ENCODE data around the gene CYP11A1.

Gene CYP11A1

DNA sequence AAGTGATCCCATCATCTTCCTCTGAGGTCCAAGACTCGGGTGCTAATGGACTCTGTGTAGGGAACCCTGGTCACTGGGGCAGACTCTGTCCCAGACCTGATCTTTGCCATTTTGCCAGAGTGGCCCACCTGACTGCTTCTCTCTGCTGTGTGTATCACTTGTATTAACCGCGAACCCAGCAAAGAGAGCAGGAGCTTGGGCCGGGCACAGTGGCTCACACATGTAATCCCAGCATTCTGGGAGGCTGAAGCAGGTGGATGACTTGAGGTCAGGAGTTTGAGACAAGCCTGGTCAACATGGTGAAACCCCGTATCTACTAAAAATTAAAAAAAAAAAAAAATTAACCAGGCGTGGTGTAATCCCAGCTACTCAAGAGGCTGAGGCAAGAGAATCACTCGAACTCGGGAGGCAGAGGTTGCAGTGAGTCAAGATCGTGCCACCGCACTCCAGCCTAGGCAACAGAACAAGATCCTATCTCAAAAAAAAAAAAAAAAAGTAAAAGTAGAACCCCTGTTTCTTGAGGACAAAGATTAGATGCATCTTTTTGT, 32.9 kb upstream of the CYP11A1 start:
- H4K8ac ChIP-seq (ENCODE audit: low read depth, low read length), result no peak overlapping the region
- H2BK120ac ChIP-seq (ENCODE audit: insufficient read depth, low read length, poor library complexity), result no peak overlapping the region

GRCh38 chr15:74399511-74400312, 32.3 kb upstream of the CYP11A1 start:
- H4K12ac ChIP-seq (ENCODE audit: low read depth, low read length), result no peak overlapping the region
- peak overlapping the region; percentile 32 for H2AK5ac ChIP-seq (ENCODE audit: low read length)
- no peaks in the 10 kb centered on the region for H3K36me3 ChIP-seq (ENCODE audit: control insufficient read depth in 1 of 2, insufficient read depth in 2 of 2, low read length in 2 of 2)
- peaks cover 8% of the 10 kb centered on the region for H3K9me3 ChIP-seq (ENCODE audit: insufficient read depth, low read depth, low read length)
- peak in 1 of 2 donors; percentile 59 for DNase-seq
- peaks cover 4% of the 10 kb centered on the region for H3K79me2 ChIP-seq (ENCODE audit: control insufficient read depth, insufficient read depth, low read length, poor library complexity)
- peaks cover 27 to 34% of the 10 kb centered on the region in 2 experiments for H3K4me1 ChIP-seq (ENCODE audit: control insufficient read depth in 1 of 2, insufficient read depth in 2 of 2, low read length in 2 of 2)
- no peak overlapping the region for H3K9ac ChIP-seq (ENCODE audit: low read length)
- H2BK5ac ChIP-seq (ENCODE audit: low read depth, low read length, poor library complexity), result no peak overlapping the region
- WGBS (ENCODE audit: extremely low coverage, insufficient coverage, insufficient read length), result no CpG with 5 or more reads among the region's 5 CpGs
- H3K27ac ChIP-seq (ENCODE audit: low read depth, low read length), result no peak overlapping the region
- H3K14ac ChIP-seq (ENCODE audit: low read length), result peak overlapping the region; percentile 24
- peaks cover 24% of the 10 kb centered on the region for H3K79me1 ChIP-seq (ENCODE audit: low read length)
- peak overlapping the region; percentile 13 for H2AFZ ChIP-seq (ENCODE audit: insufficient read depth, low read length, poor library complexity)
- H3K27me3 ChIP-seq (ENCODE audit: insufficient read depth, low read length), result no peaks in the 10 kb centered on the region
- peak overlapping the region; percentile 42 for H3K18ac ChIP-seq (ENCODE audit: low read length)
- H3K4ac ChIP-seq (ENCODE audit: low read depth, low read length), result no peak overlapping the region
- peak overlapping the region; percentile 64 for H4K91ac ChIP-seq (ENCODE audit: low read depth, low read length)
- no peak overlapping the region for H3K4me2 ChIP-seq (ENCODE audit: low read length)
- no peak overlapping the region for H3K23ac ChIP-seq (ENCODE audit: low read length)
- H4K8ac ChIP-seq (ENCODE audit: low read depth, low read length), result no peak overlapping the region
- no peak overlapping the region for H3K4me3 ChIP-seq (ENCODE audit: low read depth, low read length)
- H2BK12ac ChIP-seq (ENCODE audit: low read length), result peak overlapping the region; percentile 55
- peak overlapping the region; percentile 30 for H2BK120ac ChIP-seq (ENCODE audit: insufficient read depth, low read length, poor library complexity)

More for the DNA sequence above, 32.9 kb upstream of the CYP11A1 start:
- Histone ChIP-seq H3K36me3 (ENCODE audit: control insufficient read depth in 1 of 2, insufficient read depth in 2 of 2, low read length in 2 of 2) (no peaks in the 10 kb centered on the region), H2BK12ac (ENCODE audit: low read length) (peak overlapping the region; percentile 25), H3K4me3 (ENCODE audit: low read depth, low read length) (no peak overlapping the region), H4K91ac (ENCODE audit: low read depth, low read length) (peak overlapping the region; percentile 53), H4K12ac (ENCODE audit: low read depth, low read length) (no peak overlapping the region), H2AK5ac (ENCODE audit: low read length) (no peak overlapping the region), H3K9ac (ENCODE audit: low read length) (no peak overlapping the region), H2BK5ac (ENCODE audit: low read depth, low read length, poor library complexity) (no peak overlapping the region), H3K4me1 (ENCODE audit: control insufficient read depth in 1 of 2, insufficient read depth in 2 of 2, low read length in 2 of 2) (peaks cover 27 to 34% of the 10 kb centered on the region in 2 experiments), H3K18ac (ENCODE audit: low read length) (no peak overlapping the region), H3K4ac (ENCODE audit: low read depth, low read length) (no peak overlapping the region), H3K27ac (ENCODE audit: low read depth, low read length) (no peak overlapping the region), H3K27me3 (ENCODE audit: insufficient read depth, low read length) (no peaks in the 10 kb centered on the region), H3K23ac (ENCODE audit: low read length) (no peak overlapping the region), H3K14ac (ENCODE audit: low read length) (peak overlapping the region; percentile 24), H3K79me1 (ENCODE audit: low read length) (peaks cover 24% of the 10 kb centered on the region), H3K4me2 (ENCODE audit: low read length) (no peak overlapping the region), H2AFZ (ENCODE audit: insufficient read depth, low read length, poor library complexity) (no peak overlapping the region), H3K9me3 (ENCODE audit: insufficient read depth, low read depth, low read length) (peaks cover 8% of the 10 kb centered on the region), H3K79me2 (ENCODE audit: control insufficient read depth, insufficient read depth, low read length, poor library complexity) (peaks cover 4% of the 10 kb centered on the region)
- no CpG with 5 or more reads among the region's 10 CpGs for WGBS (ENCODE audit: extremely low coverage, insufficient coverage, insufficient read length)
- DNase-seq, result no peak

GRCh38 chr15:74399100-74399499, 31.7 kb upstream of the CYP11A1 start:
- WGBS (ENCODE audit: extremely low coverage, insufficient coverage, insufficient read length), result no CpG with 5 or more reads among the region's 3 CpGs

DNA sequence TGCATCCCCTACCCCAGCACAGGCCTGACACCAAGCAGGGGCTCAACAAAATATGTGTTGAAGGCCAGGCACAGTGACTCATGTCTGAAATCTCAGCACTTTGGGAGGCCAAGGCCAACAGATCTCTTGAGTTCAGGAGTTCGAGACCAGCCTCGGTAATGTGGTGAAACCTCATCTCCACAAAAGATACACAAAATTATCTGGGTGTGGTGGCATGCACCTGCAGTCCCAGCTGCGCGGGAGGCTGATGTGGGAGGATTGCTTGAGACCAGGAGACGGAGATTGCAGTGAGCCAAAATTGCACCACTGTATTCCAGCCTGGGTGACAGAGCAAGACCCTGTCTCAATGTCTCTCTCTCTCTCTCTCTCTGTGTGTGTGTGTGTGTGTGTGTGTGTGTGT, 30.7 kb upstream of the CYP11A1 start:
- WGBS (ENCODE audit: extremely low coverage, insufficient coverage, insufficient read length), result no CpG with 5 or more reads among the region's 5 CpGs
- peak overlapping the region; percentile 12 for H2BK120ac ChIP-seq (ENCODE audit: insufficient read depth, low read length, poor library complexity)

More at GRCh38 chr15:74399100-74399499, 31.7 kb upstream of the CYP11A1 start:
- Histone ChIP-seq H3K4ac (ENCODE audit: low read depth, low read length) (no peak overlapping the region), H3K9me3 (ENCODE audit: insufficient read depth, low read depth, low read length) (peaks cover 8% of the 10 kb centered on the region), H2BK12ac (ENCODE audit: low read length) (no peak overlapping the region), H3K18ac (ENCODE audit: low read length) (no peak overlapping the region), H2BK5ac (ENCODE audit: low read depth, low read length, poor library complexity) (no peak overlapping the region), H2BK120ac (ENCODE audit: insufficient read depth, low read length, poor library complexity) (no peak overlapping the region), H3K23ac (ENCODE audit: low read length) (no peak overlapping the region), H2AFZ (ENCODE audit: insufficient read depth, low read length, poor library complexity) (no peak overlapping the region), H4K12ac (ENCODE audit: low read depth, low read length) (no peak overlapping the region), H3K9ac (ENCODE audit: low read length) (no peak overlapping the region), H4K8ac (ENCODE audit: low read depth, low read length) (no peak overlapping the region), H3K4me2 (ENCODE audit: low read length) (no peak overlapping the region), H3K79me1 (ENCODE audit: low read length) (peaks cover 24% of the 10 kb centered on the region), H4K91ac (ENCODE audit: low read depth, low read length) (no peak overlapping the region), H3K14ac (ENCODE audit: low read length) (no peak overlapping the region), H3K4me1 (ENCODE audit: control insufficient read depth in 1 of 2, insufficient read depth in 2 of 2, low read length in 2 of 2) (peaks cover 27 to 34% of the 10 kb centered on the region in 2 experiments), H3K36me3 (ENCODE audit: control insufficient read depth in 1 of 2, insufficient read depth in 2 of 2, low read length in 2 of 2) (no peaks in the 10 kb centered on the region), H2AK5ac (ENCODE audit: low read length) (no peak overlapping the region), H3K79me2 (ENCODE audit: control insufficient read depth, insufficient read depth, low read length, poor library complexity) (peaks cover 4% of the 10 kb centered on the region), H3K27me3 (ENCODE audit: insufficient read depth, low read length) (no peaks in the 10 kb centered on the region), H3K27ac (ENCODE audit: low read depth, low read length) (no peak overlapping the region), H3K4me3 (ENCODE audit: low read depth, low read length) (no peak overlapping the region)
- DNase-seq, result no peak

More for the DNA sequence above, 30.7 kb upstream of the CYP11A1 start:
- no peak overlapping the region for H3K27ac ChIP-seq (ENCODE audit: low read depth, low read length)
- no peak overlapping the region for H3K9ac ChIP-seq (ENCODE audit: low read length)
- H3K9me3 ChIP-seq (ENCODE audit: insufficient read depth, low read depth, low read length), result peaks cover 8% of the 10 kb centered on the region
- peaks cover 24% of the 10 kb centered on the region for H3K79me1 ChIP-seq (ENCODE audit: low read length)
- no peak overlapping the region for H3K4me3 ChIP-seq (ENCODE audit: low read depth, low read length)
- H3K14ac ChIP-seq (ENCODE audit: low read length), result peak overlapping the region; percentile 85
- peak overlapping the region; percentile 56 for H2BK12ac ChIP-seq (ENCODE audit: low read length)
- H4K91ac ChIP-seq (ENCODE audit: low read depth, low read length), result peak overlapping the region; percentile 92
- peaks cover 27 to 34% of the 10 kb centered on the region in 2 experiments for H3K4me1 ChIP-seq (ENCODE audit: control insufficient read depth in 1 of 2, insufficient read depth in 2 of 2, low read length in 2 of 2)
- H4K8ac ChIP-seq (ENCODE audit: low read depth, low read length), result no peak overlapping the region
- H4K12ac ChIP-seq (ENCODE audit: low read depth, low read length), result no peak overlapping the region
- DNase-seq, result no peak
- no peak overlapping the region for H3K4me2 ChIP-seq (ENCODE audit: low read length)
- no peak overlapping the region for H2AFZ ChIP-seq (ENCODE audit: insufficient read depth, low read length, poor library complexity)
- no peaks in the 10 kb centered on the region for H3K36me3 ChIP-seq (ENCODE audit: control insufficient read depth in 1 of 2, insufficient read depth in 2 of 2, low read length in 2 of 2)
- H3K79me2 ChIP-seq (ENCODE audit: control insufficient read depth, insufficient read depth, low read length, poor library complexity), result peaks cover 4% of the 10 kb centered on the region
- H3K27me3 ChIP-seq (ENCODE audit: insufficient read depth, low read length), result no peaks in the 10 kb centered on the region
- H2BK5ac ChIP-seq (ENCODE audit: low read depth, low read length, poor library complexity), result no peak overlapping the region
- peak overlapping the region; percentile 56 for H2AK5ac ChIP-seq (ENCODE audit: low read length)
- no peak overlapping the region for H3K4ac ChIP-seq (ENCODE audit: low read depth, low read length)
- no peak overlapping the region for H3K23ac ChIP-seq (ENCODE audit: low read length)
- peak overlapping the region; percentile 35 for H3K18ac ChIP-seq (ENCODE audit: low read length)

Data from trophoblast cell (in vitro differentiated cells and primary cell).